DND-41 (cell line): ENCODE data around the gene CLCF1.

Experiments used
- ATAC-seq: fragments of 200-7000 bp; cut with Tn5 transposase; 3 replicates; pipeline ENCODE4 v1.9.1; 2021; ENCODE audit warnings: low read depth; ENCODE audit not compliant: insufficient read depth
- DNase-seq: peaks from one replicate; pipeline ENCODE4 v3.0.0-alpha.2; 2020
- H2AFZ ChIP-seq: 2 replicates; pipeline ENCODE4 v1.6.0; 2012; ENCODE audit warnings: low read depth, low read length
- H3K27ac ChIP-seq: 2 replicates; pipeline ENCODE4 v1.5.1; 2012; ENCODE audit warnings: low read length, inconsistent platforms
- H3K27me3 ChIP-seq: fragments of 200-600 bp; sonication (generic); 2 replicates; pipeline ENCODE4 v1.6.0; 2012; ENCODE audit warnings: low read length, mild to moderate bottlenecking, inconsistent platforms; ENCODE audit not compliant: insufficient read depth, poor library complexity
- H3K36me3 ChIP-seq: 2 replicates; pipeline ENCODE4 v1.5.1; 2012; ENCODE audit warnings: low read length, inconsistent platforms; ENCODE audit not compliant: insufficient read depth
- H3K4me1 ChIP-seq: 2 replicates; pipeline ENCODE4 v1.5.1; 2012; ENCODE audit warnings: mild to moderate bottlenecking, low read length; ENCODE audit not compliant: insufficient read depth
- H3K4me2 ChIP-seq: 2 replicates; pipeline ENCODE4 v1.6.0; 2012; ENCODE audit warnings: mild to moderate bottlenecking, moderate library complexity, low read length, inconsistent platforms; ENCODE audit not compliant: insufficient read depth
- H3K4me3 ChIP-seq, 2 experiments: fragments of 200-600 bp in 1 of 2; shearing (Covaris generic) in 1 of 2; 2 replicates each; pipeline ENCODE4 v1.5.1; 2012 to 2016; ENCODE audit warnings: inconsistent platforms in 2 of 2, low read length in 2 of 2, mild to moderate bottlenecking in 2 of 2, low read depth in 1 of 2, moderate library complexity in 1 of 2
- H3K79me2 ChIP-seq: 2 replicates; pipeline ENCODE4 v1.6.0; 2012; ENCODE audit warnings: low read length, inconsistent platforms; ENCODE audit not compliant: insufficient read depth
- H3K9ac ChIP-seq: 2 replicates; pipeline ENCODE4 v1.6.0; 2012; ENCODE audit warnings: low read depth, mild to moderate bottlenecking, inconsistent platforms, low read length, moderate library complexity
- H3K9me3 ChIP-seq: 2 replicates; pipeline ENCODE4 v1.5.1; 2012; ENCODE audit warnings: low read length, moderate library complexity, mild to moderate bottlenecking, inconsistent platforms; ENCODE audit not compliant: insufficient read depth, severe bottlenecking
- H4K20me1 ChIP-seq: 2 replicates; pipeline ENCODE4 v1.6.0; 2012; ENCODE audit warnings: low read length; ENCODE audit not compliant: insufficient read depth
- CTCF ChIP-seq: IDR thresholded peaks from 2 replicates; pipeline ENCODE4 v1.5.1; 2012; ENCODE audit warnings: borderline replicate concordance, low read length, moderate library complexity, mild to moderate bottlenecking; ENCODE audit not compliant: poor library complexity, severe bottlenecking; ENCODE audit errors: extremely low read depth
- EZH2 ChIP-seq: IDR thresholded peaks from 3 replicates; pipeline ENCODE4 v1.6.1; 2012; ENCODE audit warnings: borderline replicate concordance, low read depth, mild to moderate bottlenecking, moderate library complexity, low read length, inconsistent platforms; ENCODE audit not compliant: severe bottlenecking

CLCF1 gene

GRCh38 chr11:67398661-67399563, 25.5 kb upstream of the CLCF1 start:
- H3K9ac ChIP-seq = peak overlapping the region; percentile 98; the same call in 1 of the 2 replicates
- ATAC-seq (no peak), DNase-seq (no peak)
- peak overlapping the region; percentile 8 for H3K27ac ChIP-seq
- peak overlapping the region in 1 of 2 experiments; percentile 37; a peak in 2 of 4 replicates for H3K4me3 ChIP-seq
- peaks cover 81% of the 10 kb centered on the region for H3K4me1 ChIP-seq
- peaks cover 84% of the 10 kb centered on the region for H3K79me2 ChIP-seq
- H3K9me3 ChIP-seq = no peaks in the 10 kb centered on the region
- peaks cover 60% of the 10 kb centered on the region for H4K20me1 ChIP-seq
- no peaks in the 10 kb centered on the region for H3K27me3 ChIP-seq
- TF ChIP-seq CTCF = no peak
- no peak for TF ChIP-seq EZH2
- H3K36me3 ChIP-seq = peaks cover 70% of the 10 kb centered on the region
- no peak overlapping the region for H2AFZ ChIP-seq
- peak overlapping the region; percentile 89 for H3K4me2 ChIP-seq

- H3K4me3 ChIP-seq = no peak overlapping the region
- peaks cover 82% of the 10 kb centered on the region for H3K4me1 ChIP-seq
- no peak for TF ChIP-seq CTCF
- TF ChIP-seq EZH2 = no peak
- H3K9ac ChIP-seq = no peak overlapping the region
- H3K27ac ChIP-seq = peak overlapping the region; percentile 31; the same call in 1 of the 2 replicates
- peaks cover 77% of the 10 kb centered on the region for H3K36me3 ChIP-seq
- H2AFZ ChIP-seq = no peak overlapping the region
- ATAC-seq (no peak), DNase-seq (no peak)
- H3K79me2 ChIP-seq = peaks cover 84% of the 10 kb centered on the region
- H3K27me3 ChIP-seq = no peaks in the 10 kb centered on the region
- H3K9me3 ChIP-seq = no peaks in the 10 kb centered on the region
- peak overlapping the region; percentile 34; the same call in 1 of the 2 replicates for H3K4me2 ChIP-seq
- H4K20me1 ChIP-seq = peaks cover 68% of the 10 kb centered on the region
Measured at GRCh38 chr11:67397986-67398660, 24.7 kb upstream of the CLCF1 start.

- peaks cover 81% of the 10 kb centered on the region for H3K4me1 ChIP-seq
- peaks cover 78% of the 10 kb centered on the region for H3K36me3 ChIP-seq
- peaks cover 71% of the 10 kb centered on the region for H4K20me1 ChIP-seq
- H3K27ac ChIP-seq = peak overlapping the region; percentile 58; the same call in 1 of the 2 replicates
- no peak for DNase-seq
- no peak overlapping the region for H3K4me3 ChIP-seq
- H3K4me2 ChIP-seq = peak overlapping the region; percentile 34; the same call in 1 of the 2 replicates
- peaks cover 82% of the 10 kb centered on the region for H3K79me2 ChIP-seq
- H3K9me3 ChIP-seq = no peaks in the 10 kb centered on the region
- no peaks in the 10 kb centered on the region for H3K27me3 ChIP-seq
- TF ChIP-seq CTCF (no peak), EZH2 (no peak)
- ATAC-seq = no peak
- H3K9ac ChIP-seq = no peak overlapping the region; the same call in 1 of the 2 replicates
- H2AFZ ChIP-seq = no peak overlapping the region
Measured at GRCh38 chr11:67397536-67397935, 24.1 kb upstream of the CLCF1 start.
